Measurements from ENCODE around the gene EDRF1.

Gene EDRF1

DNA sequence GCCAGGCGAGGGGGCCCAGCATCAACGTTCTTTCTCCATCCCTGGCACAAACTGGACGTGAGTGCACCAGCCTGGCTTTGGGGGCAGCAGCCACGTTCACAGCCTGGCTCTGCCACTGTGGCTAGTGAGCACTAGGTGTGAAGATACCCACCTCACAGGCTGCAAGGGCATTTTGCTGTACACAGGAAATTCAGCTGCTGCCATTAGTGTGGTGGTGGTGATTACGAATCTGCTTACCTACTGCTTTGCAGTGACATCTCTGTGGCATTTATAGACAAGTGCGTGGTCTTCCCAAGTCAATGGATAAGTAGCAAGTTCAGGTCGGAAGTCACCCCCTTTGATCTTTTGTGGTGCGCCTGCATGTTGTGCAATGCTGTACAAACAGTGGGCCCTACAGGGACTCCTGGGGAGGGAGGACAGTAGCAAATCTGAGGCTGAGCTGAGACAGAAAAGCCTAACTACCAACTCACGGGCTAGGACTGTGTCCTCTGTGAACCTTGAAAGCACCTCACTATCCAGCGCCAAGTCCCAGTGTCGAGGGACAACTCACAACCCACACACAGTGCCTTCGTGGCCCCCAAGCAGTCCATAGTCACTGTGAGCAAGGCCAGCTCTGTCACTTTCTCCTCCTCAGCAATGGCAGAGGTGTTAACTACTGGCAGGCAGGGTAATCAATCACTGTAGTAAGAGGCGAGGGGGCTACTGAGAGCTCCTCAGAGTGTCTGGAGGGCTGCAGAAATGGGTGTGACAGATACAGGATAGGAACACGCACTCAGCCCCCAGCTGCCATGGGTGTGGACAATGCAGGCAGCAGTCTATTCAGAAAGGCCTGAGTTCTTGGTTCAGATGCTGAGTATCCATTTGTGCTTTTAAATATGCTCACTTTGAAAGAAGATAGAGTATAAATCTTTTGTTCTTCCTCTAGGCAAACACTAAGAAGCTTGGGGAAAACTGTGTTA is 73.1 kb downstream of the EDRF1 start:
- DNase-seq (ENCODE audit: low read depth), result no peak

DNA sequence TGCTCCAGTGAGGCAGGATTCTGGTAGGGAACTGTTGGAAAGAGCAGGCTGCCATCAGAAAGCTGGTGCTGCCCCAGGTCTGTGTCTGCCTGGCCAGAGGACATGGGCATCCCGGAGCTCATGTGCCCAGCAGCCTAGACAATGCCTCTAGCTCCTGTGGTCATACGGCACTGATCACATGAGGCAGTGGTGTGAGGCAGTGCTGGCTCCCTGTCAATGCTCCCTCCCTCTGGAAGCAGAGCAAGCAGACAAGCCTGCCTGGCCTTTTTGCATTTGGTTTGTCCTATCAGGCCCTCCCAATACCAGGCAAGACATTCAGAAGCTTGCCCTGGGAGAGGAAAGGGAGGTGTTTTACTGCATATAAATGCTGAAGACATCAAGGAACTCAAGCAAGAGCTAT is 75.6 kb downstream of the EDRF1 start:
- DNase-seq (ENCODE audit: low read depth), result no peak

DNA sequence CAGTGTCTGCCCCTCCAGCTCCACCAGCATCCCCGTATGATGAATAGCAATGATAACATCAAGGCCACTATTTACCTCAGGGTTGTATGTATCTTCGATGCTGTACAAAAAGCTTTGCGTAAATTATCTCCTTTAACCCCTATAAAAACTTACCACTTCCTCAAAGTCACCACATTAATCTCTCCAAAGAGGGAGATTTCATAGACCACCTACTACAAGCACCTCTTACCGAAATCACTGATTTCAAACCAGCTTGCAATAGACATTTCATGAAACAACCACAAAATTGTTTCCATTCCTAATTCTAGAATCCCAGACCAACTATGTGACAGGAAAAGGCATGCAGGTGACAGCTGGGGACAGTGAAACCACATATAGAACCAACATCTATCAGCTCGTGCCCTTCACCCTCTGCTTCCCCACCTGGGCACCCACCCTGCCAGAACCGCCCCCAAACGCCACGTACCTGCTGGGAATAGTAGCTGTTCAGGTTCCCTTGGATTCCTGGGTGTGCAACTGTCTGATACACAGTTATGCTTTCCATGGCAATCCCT is 76.2 kb downstream of the EDRF1 start:
- no peak for DNase-seq (ENCODE audit: low read depth)

DNA sequence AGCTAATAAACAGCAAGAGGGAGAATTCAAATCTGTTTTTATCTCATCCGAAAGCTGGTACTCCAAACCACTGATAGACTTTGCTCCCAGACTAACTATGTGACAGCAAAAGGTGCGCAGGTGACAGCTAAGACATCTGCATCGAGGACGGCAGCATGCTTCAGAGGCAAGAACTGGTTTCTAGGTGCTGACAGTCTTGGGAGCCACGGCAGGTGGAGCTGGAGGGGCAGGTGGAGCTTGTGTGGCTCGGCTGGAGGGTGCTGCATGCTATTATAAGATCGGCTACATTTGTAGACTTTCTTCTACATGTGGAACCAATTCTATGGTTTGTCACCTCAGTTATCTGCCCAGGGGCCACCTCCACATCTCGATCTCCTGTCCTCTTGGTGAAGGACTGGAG is 77.9 kb downstream of the EDRF1 start:
- no peak for DNase-seq (ENCODE audit: low read depth)

DNA sequence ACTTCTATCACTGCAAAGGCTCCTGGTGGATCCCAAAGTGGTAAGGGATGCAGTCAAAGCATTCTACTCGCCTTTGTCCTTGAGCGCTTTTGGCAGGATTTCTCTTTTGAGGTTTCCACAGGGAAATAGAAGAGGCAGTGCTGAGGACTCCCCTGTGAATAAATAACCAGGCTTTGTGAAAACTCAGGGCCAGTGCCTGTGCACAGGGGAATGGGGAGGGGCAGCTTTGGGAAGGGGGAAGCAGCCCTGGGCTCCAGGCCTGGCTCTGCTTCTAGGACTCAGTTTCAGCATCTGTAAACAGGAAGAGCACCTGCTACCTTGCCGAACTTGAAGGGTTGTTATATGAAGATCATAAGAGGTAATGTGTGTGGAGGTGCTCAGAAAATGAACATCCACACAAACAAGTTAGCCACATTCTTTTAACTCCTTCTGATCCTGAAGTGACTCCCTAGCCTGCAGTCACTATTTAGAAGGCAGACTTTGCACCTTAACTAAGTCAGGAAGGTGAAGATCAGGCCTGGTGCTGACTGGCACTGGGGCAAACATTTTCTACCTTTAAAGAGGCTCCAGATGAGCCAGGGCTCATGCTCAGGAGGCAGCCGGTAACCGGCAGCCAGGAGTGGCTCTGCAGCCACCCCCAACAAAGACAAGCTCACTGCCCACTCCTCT is 78.6 kb downstream of the EDRF1 start:
- no peak for DNase-seq (ENCODE audit: low read depth)

DNA sequence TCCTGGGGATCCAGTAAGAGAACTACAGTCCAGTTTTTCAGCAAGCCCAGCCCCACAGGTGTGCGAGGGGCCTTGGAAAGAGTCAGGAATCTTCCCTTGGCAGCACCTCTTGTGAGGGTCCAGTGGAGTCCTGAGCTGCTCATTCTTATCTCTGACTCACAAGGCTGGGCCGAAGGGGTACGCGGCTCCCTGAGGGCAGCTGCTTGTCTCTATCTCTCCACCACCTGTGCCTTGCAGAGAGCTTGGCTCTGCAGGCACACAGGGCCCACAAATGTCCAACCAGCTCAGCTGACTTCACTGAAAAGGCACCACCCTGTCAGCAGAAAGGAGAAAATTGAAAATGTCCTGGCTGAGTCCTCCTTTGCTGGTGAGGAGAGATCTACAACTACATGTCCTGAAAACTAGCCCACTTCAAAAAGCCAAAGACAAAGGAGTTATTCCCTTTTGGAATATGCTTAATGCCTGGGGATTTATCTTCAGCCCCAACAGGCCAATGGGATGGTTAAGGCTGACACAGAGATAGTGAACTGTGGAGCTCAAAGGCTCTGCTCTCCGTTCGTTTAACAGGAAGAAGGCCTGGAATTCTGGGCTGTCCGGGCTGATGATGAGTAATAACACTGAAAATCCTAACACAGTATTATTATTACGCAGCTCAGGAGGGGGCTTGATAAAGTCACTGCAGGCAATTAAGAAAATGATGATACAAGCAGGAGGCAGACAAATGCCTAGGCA is 80.1 kb downstream of the EDRF1 start:
- no peak for DNase-seq (ENCODE audit: low read depth)

DNA sequence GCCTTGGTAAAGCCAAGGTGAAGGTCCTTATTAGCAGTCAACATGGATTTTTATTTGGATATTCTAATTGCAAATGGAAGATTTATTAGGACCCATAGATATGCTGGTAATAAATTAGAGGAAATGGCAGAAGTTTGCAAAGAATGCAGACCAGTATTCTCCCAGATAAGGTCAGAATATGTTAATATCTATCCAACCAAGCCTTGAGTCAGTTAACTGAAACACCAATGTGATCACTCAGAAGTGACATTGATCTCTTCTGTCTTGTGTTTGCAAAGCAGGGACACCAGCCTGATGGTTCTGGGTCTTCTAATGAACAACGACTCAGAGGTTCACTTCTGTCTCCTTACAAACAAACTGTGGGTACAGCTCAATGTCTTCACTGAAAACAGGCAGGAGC is 82.1 kb downstream of the EDRF1 start:
- DNase-seq (ENCODE audit: low read depth), result no peak

DNA sequence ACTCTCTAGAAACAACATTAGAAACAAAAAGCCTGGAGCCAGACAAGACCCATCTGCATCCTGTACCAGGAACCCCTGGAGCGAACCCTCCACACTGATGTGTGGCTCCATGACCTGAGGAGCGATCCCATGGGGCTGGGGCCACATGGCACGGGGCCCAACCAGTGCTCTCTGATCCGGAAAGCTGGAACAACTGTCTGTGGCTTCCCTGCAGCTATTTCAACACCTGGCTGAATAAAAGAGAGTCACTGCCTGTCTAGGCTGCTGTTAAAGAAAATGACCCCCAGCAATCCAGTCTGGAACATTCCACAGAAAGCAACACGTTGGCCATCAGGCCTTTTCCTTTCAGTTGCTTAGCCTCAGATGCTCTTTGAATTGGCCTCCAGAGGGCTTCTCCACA is 82.6 kb downstream of the EDRF1 start:
- no peak for DNase-seq (ENCODE audit: low read depth)

DNA sequence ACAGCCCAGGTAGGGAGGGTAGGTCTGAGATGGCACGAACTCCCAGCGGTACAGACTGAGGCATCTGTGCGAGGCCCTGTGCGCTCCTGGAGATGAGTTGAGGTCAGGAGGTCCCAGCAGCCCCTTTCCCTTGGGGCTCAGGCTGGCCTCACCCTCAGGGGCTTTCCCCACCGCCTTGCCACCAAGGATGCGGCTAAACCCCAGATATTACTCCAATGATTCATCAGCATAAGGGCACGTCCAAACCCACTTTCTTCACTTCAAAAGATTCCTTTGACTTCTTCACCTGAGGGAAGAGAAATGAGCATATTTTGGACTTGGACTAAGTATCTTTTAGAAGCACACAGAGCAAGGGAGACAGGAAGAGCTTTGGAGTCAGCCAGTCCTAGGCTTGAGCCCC is 83.2 kb downstream of the EDRF1 start:
- DNase-seq (ENCODE audit: low read depth), result no peak

DNA sequence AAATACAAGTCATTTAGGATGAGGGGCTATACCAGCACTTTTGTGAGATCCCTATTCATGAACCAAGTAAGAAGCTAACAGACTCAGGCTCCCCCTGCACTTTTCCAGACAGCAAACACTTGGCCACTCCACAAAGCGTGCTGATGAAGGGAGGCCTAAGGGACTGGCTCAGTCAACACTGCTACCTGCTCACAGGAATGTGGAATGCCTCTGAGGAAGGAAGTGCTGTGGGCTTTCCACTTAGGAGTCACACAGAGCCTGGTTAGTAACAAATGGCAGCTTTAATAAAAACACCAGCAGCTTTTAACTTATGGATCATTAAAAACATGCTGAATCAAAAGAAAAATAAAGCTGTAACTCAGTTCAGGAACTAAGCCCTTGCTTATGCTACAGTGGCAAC is 88.5 kb downstream of the EDRF1 start:
- no peak for DNase-seq (ENCODE audit: low read depth)

DNA sequence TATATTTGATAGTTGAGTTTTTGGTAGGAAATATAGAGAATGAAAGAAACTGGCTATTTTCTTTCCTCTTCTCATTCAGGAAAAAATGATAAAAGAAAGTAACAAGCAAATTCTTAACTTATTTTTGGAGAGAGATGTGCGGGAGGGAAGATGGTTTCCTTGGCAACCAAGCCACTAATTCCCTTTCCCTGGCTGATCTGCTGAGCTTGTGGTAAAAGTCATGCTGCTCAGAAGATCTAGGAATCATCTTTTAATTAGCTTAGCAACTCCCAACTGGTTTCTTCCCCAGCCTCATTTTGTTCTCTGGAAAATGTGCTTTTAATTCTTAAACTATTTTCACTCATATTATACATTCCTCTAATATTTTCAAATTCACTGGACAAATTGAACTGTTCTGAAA is 91.7 kb downstream of the EDRF1 start:
- DNase-seq (ENCODE audit: low read depth), result no peak

DNA sequence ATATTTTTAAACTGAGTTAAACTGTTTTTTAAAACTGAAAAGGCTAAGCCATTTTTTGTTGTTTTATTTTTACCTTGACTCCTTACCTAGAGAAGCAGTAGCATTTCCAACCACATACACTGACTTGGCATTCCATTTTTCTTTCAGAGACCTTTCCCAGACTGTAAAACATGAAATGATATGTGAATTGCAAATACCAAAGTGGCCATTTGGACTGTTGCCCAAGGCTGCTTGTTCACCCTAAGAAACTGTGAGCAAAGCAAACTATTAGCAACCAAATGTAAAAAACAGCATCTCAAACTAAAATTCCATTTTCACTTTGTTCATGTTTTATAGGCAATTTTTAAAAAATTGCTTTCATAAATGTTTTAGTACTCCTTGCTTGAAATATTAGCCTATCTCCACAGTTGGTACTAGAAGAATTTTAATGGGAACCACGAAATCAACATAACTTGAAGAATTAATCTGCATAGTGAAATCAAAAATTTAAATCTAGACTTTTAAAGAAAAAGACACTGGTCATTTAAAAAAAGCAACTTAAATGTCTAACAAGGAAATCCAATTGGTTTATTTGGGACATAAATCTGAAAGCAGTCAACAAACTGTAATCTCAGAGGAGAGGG is 92.7 kb downstream of the EDRF1 start:
- DNase-seq (ENCODE audit: low read depth), result no peak

All from activated T-helper 1 cell treated with Interleukin-2 at 50 U/mL for 16 hours (primary cell).